OCI-LY7 (cell line): ENCODE measurements around the gene BABAM1. TPM values are rescaled to one million over a fixed set of nuclear protein-coding genes. Genes with fewer than 3 reads are reported as not detected.

Experiments used
- BruUV-seq: library from RNA; stranded (reverse); fragments of 400-500 nt; replicated peaks from 2 replicates; lab custom pipeline; 2021; lab: Mats Ljungman, UMichigan
- CTCF ChIA-PET: fragments of 300-600 bp; sonication (Branson Sonifier 250); formaldehyde crosslinking; loops from one replicate; lab custom pipeline; 2022; ENCODE audit warnings: antibody characterized with exemption; ENCODE audit not compliant: unreplicated experiment; lab: Charles Lee
- POLR2A ChIA-PET: fragments of 300-600 bp; sonication (Branson Sonifier 250); formaldehyde crosslinking; loops from one replicate; lab custom pipeline; 2022; ENCODE audit warnings: antibody characterized with exemption; lab: Charles Lee
- DNase-seq: peaks from one replicate; pipeline ENCODE4 v3.0.0-alpha.2; 2015; ENCODE audit warnings: low spot score
- H2AFZ ChIP-seq: fragments of 200-600 bp; sonication (generic), shearing (Covaris generic); 2 replicates; pipeline ENCODE4 v1.6.1; 2014; ENCODE audit warnings: mild to moderate bottlenecking, antibody characterized with exemption, low read length, moderate library complexity
- H3K27ac ChIP-seq: fragments of 200-600 bp; sonication (generic); 2 replicates; pipeline ENCODE4 v1.5.1; 2014; ENCODE audit warnings: mixed run types, low read depth, mild to moderate bottlenecking, moderate library complexity, low read length, inconsistent platforms; ENCODE audit not compliant: poor library complexity, severe bottlenecking
- H3K36me3 ChIP-seq: fragments of 200-600 bp; sonication (generic); 2 replicates; pipeline ENCODE4 v1.6.1; 2014; ENCODE audit warnings: mild to moderate bottlenecking, antibody characterized with exemption, low read length, moderate library complexity, mixed read lengths; ENCODE audit not compliant: insufficient read depth
- H3K4me1 ChIP-seq: fragments of 200-600 bp; sonication (generic); 2 replicates; pipeline ENCODE4 v1.5.1; 2014; ENCODE audit warnings: mild to moderate bottlenecking, low read length; ENCODE audit not compliant: insufficient read depth, poor library complexity, severe bottlenecking
- H3K4me2 ChIP-seq: fragments of 200-600 bp; sonication (generic); 2 replicates; pipeline ENCODE4 v1.6.1; 2014; ENCODE audit warnings: mild to moderate bottlenecking, low read length
- H3K4me3 ChIP-seq: fragments of 200-600 bp; sonication (generic); 2 replicates; pipeline ENCODE4 v1.5.1; 2014; ENCODE audit warnings: mild to moderate bottlenecking, low read depth, low read length; ENCODE audit not compliant: poor library complexity, severe bottlenecking
- H3K79me2 ChIP-seq: fragments of 200-600 bp; sonication (generic); 2 replicates; pipeline ENCODE4 v1.6.1; 2016; ENCODE audit warnings: low read depth, mild to moderate bottlenecking, low read length, moderate library complexity, mixed read lengths; ENCODE audit not compliant: insufficient read depth
- H3K9me2 ChIP-seq: fragments of 200-600 bp; sonication (generic); 2 replicates; pipeline ENCODE4 v1.6.1; 2016; ENCODE audit warnings: mild to moderate bottlenecking, low read length, mixed read lengths; ENCODE audit not compliant: insufficient read depth
- H3K9me3 ChIP-seq: fragments of 200-600 bp; sonication (generic); 2 replicates; pipeline ENCODE4 v1.6.1; 2014; ENCODE audit warnings: mild to moderate bottlenecking, mixed run types, low read length, mixed read lengths
- H4K20me1 ChIP-seq: fragments of 200-600 bp; sonication (generic); 2 replicates; pipeline ENCODE4 v1.6.1; 2014; ENCODE audit warnings: mild to moderate bottlenecking, antibody characterized with exemption, low read length, moderate library complexity, mixed read lengths; ENCODE audit not compliant: insufficient read depth
- CTCF ChIP-seq: fragments of 200-600 bp; sonication (generic); conservative IDR thresholded peaks from 2 replicates; pipeline ENCODE4 v1.5.1; 2014; ENCODE audit warnings: mild to moderate bottlenecking, antibody characterized with exemption, low read length, moderate library complexity, mixed read lengths
- EZH2phosphoT487 ChIP-seq: fragments of 200-600 bp; sonication (generic); IDR thresholded peaks from 2 replicates; pipeline ENCODE4 v1.6.1; 2018; ENCODE audit warnings: low read depth, borderline replicate concordance, mild to moderate bottlenecking, mixed run types, antibody characterized with exemption, low read length, moderate library complexity, mixed read lengths
- intact Hi-C: fragments of 100-400 bp; cut with micrococcal nuclease; formaldehyde crosslinking; loops from one replicate; pipeline ENCODE4 v1.10.0; 2022; ENCODE audit not compliant: unreplicated experiment
- total RNA-seq, 2 experiments: library from RNA; depleted of rRNA in 1 of 2; stranded (reverse); fragments of >200 nt in 1 of 2; shearing (Covaris generic) in 1 of 2; gene quantifications; 2 replicates each; pipeline ENCODE4 v1.2.3, GENCODE V29; 2014 to 2022

Gene BABAM1
- total RNA-seq, 2 experiments from 2014 or later, result 79.0 to 118 TPM

GRCh38 chr19:17262557-17262956, 4.7 kb upstream of the BABAM1 start:
- TF ChIP-seq CTCF (no peak), EZH2phosphoT487 (no peak)
- H4K20me1 ChIP-seq, result no peaks in the 10 kb centered on the region
- peaks cover 3% of the 10 kb centered on the region for H3K79me2 ChIP-seq
- no peak overlapping the region for H2AFZ ChIP-seq
- intact Hi-C loops, result no loop called here
- peaks cover 46% of the 10 kb centered on the region for H3K4me1 ChIP-seq
- BruUV-seq, result no TSS peak
- H3K4me2 ChIP-seq, result no peak overlapping the region
- no peaks in the 10 kb centered on the region for H3K9me3 ChIP-seq
- no peaks in the 10 kb centered on the region for H3K36me3 ChIP-seq
- DNase-seq, result no peak
- H3K9me2 ChIP-seq, result no peaks in the 10 kb centered on the region
- H3K27ac ChIP-seq, result no peak overlapping the region
- CTCF ChIA-PET, result interaction anchor here (1.5 kb wide), 1 partner anchor 43 kb away, joined by 3 read pairs; no protein-coding TSS in a partner anchor
- POLR2A ChIA-PET, result interaction anchor here (0.6 to 0.9 kb wide), 2 partner anchors 14 to 302 kb away, joined by 3 read pairs; no protein-coding TSS in a partner anchor
- no peak overlapping the region for H3K4me3 ChIP-seq

GRCh38 chr19:17263712-17264640, 3.3 kb upstream of the BABAM1 start:
- Histone ChIP-seq H3K4me1 (peaks cover 56% of the 10 kb centered on the region), H3K9me2 (no peaks in the 10 kb centered on the region), H3K36me3 (peaks cover 3% of the 10 kb centered on the region; the same call in 1 of the 2 replicates), H3K4me2 (peak overlapping the region; percentile 62), H3K9me3 (no peaks in the 10 kb centered on the region), H3K27ac (peak overlapping the region; percentile 51), H2AFZ (peak overlapping the region; percentile 65; the same call in 1 of the 2 replicates), H3K79me2 (peaks cover 16% of the 10 kb centered on the region), H4K20me1 (no peaks in the 10 kb centered on the region), H3K4me3 (peak overlapping the region; percentile 21)
- TF ChIP-seq CTCF, result no peak
- TF ChIP-seq EZH2phosphoT487, result no peak
- no TSS peak for BruUV-seq
- intact Hi-C loops, result no loop called here
- CTCF ChIA-PET, result interaction anchor here (0.6 to 1.0 kb wide), 3 partner anchors 18 to 41 kb away, joined by 3 read pairs; no protein-coding TSS in a partner anchor
- DNase-seq, result no peak
- POLR2A ChIA-PET, result interaction anchor here (0.7 to 2.4 kb wide), 4 partner anchors 12 to 1233 kb away, joined by 3 to 19 read pairs (median 6); partner anchors contain the start of gene ANKLE1
